Retinal pigment epithelial cell (primary cell): ENCODE data around the gene RLF.

Experiments
- DNase-seq: peaks from one replicate; pipeline ENCODE4 v3.0.0-alpha.2; 2010; ENCODE audit warnings: low read depth
- H3K4me3 ChIP-seq: 2 replicates; pipeline ENCODE4 v1.5.1; 2011; ENCODE audit warnings: mild to moderate bottlenecking, low read length, control low read depth, moderate library complexity
- CTCF ChIP-seq: conservative IDR thresholded peaks from 2 replicates; pipeline ENCODE4 v1.5.1; 2011; ENCODE audit warnings: low read depth, low read length, control low read depth, inconsistent platforms

RLF gene

GRCh38 chr1:40257688-40258444 lies 96.7 kb downstream of the RLF start, which contains the start of gene ZMPSTE24:
Gene ZMPSTE24 (plus strand): TSS chr1:40258236. CDS start chr1:40258272, 36 bp downstream.
- peak; percentile 95 for DNase-seq
- no peak for TF ChIP-seq CTCF
- H3K4me3 ChIP-seq: peak within 1 kb of the TSS; percentile 83

- peak overlapping the region; percentile 83 for H3K4me3 ChIP-seq
- DNase-seq: peak; percentile 19
- no peak for TF ChIP-seq CTCF
Measured at GRCh38 chr1:40258445-40258769, 97.2 kb downstream of the RLF start.

- no peak overlapping the region for H3K4me3 ChIP-seq
- DNase-seq: no peak
- TF ChIP-seq CTCF: no peak
Measured at GRCh38 chr1:40264354-40264781, 103.2 kb downstream of the RLF start.

GRCh38 chr1:40265298-40265697 lies 104.1 kb downstream of the RLF start:
- no peak for DNase-seq
- TF ChIP-seq CTCF: no peak
- H3K4me3 ChIP-seq: no peak overlapping the region

- no peak for TF ChIP-seq CTCF
- H3K4me3 ChIP-seq: no peak overlapping the region
- DNase-seq: no peak
Measured at GRCh38 chr1:40265919-40266318, 104.7 kb downstream of the RLF start.

GRCh38 chr1:40266786-40267535 lies 105.8 kb downstream of the RLF start:
- no peak for TF ChIP-seq CTCF
- DNase-seq: no peak
- H3K4me3 ChIP-seq: no peak overlapping the region
